Islet of Langerhans (tissue), 1 donor: ENCODE results near the gene MACROD1.

Experiments
- FAIRE-seq: peaks from one replicate; lab custom pipeline; 2011; peaks lifted over from hg19 to GRCh38; lab: Jason Lieb, UNC

The MACROD1 gene

GRCh38 chr11:64090806-64091516 lies 75.0 kb downstream of the MACROD1 start:
- FAIRE-seq, result no peak

- no peak for FAIRE-seq
Observed at GRCh38 chr11:64089915-64090805, 75.8 kb downstream of the MACROD1 start.

GRCh38 chr11:64089493-64089892 lies 76.4 kb downstream of the MACROD1 start:
- no peak for FAIRE-seq

DNA sequence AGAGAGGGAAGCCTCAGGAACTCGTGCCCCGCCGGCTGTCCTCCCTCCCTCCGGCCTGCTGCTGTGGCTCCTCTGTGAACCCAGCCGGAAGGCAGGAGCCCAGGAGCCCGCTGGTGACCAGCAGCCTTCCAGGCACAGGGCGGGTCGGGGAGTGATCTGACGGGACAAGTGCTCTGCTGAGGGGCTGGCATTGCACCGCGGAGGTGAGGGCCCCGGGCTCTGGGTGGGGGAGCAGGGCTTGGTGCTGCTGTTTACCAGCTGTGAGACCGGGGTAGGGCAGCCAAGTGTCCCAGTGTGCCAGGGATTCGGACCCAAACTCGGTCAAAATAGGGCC lies 76.9 kb downstream of the MACROD1 start:
- FAIRE-seq, result no peak

DNA sequence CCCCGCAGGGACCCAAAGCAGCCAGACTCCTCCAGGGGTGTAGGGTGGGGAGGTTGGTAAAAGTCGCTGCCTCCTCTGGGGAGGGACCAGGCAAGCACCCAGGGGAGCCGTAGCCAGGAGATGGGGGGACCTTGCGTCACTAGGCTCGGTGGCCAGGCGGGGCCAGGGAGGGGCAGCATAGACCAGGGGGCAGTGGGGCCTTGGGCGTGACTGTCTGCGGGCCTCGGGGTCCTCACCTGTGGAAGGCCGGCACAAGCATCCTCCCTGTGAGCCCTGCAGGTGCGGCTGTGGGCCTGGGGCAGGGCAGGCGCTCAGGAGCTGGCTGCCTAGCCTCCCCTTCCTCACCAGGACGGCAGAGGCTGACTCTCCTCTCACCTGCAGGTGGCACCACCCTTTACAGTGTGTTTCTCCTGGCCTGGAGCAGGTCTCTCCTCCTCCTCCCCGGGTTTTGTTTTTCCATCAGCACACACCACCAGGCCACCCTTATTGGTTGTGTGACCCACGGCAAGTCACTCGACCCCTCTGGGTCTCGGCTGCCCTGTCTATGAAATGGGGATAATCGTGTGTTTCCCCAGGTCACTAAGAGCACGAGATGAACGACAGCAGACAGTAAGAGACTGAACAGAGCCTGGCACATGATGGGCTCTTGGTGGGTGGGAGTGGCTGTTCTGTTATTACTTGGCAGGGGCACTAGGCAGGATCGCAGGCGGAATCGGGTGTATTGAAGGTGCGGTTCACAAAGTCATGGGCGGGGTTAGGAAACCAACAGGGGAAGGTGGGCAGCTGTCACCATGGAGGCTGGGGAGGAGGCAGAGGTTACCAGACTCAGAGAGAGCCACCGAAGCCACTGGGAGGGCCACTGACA lies 77.5 kb downstream of the MACROD1 start:
- no peak for FAIRE-seq

DNA sequence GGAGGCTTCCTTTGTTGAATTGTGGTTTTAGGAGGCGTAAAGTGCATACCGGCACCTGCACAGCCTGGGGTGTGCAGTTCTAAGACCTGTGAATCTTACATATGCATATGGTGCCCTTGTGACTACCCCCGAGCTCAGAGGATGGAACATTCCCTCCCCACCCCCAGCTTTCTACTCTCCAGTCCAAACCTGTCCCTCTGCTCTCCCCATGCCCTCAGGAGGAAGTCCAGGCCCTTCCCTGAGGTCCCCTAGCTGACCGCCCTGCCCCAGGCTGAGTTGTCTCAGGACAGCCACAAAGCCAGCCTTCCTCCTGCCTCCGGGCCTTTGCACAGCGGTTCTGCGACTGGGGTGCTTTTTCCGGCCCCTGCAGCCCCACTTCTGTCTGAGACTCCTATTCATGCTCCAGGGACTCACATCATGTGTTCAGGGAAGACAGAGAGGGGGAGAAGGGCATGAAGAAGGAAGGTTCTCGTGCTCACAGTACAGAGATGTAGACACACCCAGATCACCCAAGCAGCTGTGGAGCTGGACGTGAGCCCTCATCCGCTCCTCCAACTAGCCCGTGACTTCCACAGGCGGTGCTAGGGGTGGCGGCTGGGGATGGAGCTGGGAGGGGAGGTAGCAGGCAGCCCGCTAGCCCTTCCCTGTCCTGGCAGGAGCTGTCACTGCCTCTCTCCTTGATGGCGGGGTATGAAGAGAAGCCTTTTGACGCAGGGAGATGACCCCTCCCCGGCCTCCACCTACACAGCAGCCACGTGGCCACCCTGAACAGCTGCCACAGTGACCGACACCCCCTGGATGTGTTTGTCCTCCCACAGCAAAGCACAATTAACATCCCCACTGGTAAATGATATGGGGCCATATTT lies 79.4 kb downstream of the MACROD1 start:
- no peak for FAIRE-seq

GRCh38 chr11:64085906-64086257 lies 80.0 kb downstream of the MACROD1 start:
- FAIRE-seq, result no peak

DNA sequence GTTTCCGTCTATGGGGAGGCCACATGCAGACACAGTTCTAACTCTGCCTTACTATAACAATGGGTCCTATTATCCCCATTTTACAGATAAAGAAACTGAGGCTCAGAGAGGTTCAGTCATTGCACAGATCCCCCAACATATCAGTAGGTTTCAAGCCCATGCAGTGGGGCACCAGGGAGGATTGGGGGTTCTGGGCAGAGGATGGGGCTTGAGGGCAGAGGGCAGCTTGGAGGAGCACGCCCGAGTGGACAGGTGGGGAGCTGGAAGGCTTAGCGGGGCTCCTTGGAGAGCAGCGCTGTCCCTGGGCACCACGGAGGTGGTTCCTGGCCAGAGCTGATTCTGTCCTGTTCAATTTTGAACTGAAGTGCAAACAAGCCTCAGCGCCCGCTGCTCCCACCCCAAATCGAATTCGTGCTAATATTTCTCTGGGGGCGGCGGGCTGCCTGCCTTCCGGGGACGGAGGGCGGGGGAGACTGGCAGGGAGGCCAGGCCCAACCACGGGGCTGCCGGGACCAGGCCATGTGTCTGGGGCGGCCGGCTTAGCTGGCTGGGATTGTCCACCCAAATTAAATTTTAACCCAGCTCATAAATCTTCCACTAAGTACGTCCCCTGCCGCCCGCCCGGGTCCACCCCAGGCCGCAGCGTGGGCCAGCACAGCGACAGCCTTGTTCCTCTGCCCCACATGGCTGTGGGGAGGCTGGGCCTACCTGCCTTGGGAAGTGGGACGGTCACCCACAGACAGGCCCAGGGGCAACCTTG lies 80.8 kb downstream of the MACROD1 start:
- no peak for FAIRE-seq

GRCh38 chr11:64084146-64084950 lies 81.6 kb downstream of the MACROD1 start:
- FAIRE-seq, result no peak

DNA sequence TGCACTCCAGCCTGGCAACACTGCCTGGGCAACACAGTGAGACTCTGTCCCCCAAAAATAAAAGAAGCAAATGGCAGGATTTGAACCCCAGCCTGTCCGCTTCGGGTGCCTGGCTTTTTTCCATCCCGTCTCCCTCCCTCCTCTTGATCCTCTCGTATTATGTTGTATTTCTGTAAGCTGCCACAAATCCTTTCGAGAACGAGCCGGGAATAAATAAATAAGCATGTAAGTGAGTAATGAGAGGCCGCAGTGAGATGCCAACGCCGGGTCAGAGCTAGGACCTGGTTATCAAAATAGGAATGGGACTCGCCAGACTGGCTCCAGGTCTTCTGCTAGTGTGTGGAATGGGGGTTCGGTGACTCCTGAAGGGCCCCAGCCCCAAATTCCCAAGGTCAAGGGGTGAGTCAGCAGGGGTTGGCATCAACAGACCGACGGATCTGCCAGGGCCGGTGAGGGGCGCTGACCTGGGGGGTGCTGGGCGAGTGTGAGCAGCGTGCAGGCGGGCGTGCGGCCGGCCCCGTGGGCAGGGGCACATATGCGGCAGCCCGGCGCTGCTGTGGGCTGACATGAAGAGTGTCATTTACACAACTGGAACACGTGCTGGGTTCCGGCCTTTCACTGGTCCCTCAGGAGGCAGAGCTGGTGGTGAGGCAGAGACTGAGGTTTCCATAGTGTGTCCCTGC lies 82.4 kb downstream of the MACROD1 start:
- FAIRE-seq, result no peak

DNA sequence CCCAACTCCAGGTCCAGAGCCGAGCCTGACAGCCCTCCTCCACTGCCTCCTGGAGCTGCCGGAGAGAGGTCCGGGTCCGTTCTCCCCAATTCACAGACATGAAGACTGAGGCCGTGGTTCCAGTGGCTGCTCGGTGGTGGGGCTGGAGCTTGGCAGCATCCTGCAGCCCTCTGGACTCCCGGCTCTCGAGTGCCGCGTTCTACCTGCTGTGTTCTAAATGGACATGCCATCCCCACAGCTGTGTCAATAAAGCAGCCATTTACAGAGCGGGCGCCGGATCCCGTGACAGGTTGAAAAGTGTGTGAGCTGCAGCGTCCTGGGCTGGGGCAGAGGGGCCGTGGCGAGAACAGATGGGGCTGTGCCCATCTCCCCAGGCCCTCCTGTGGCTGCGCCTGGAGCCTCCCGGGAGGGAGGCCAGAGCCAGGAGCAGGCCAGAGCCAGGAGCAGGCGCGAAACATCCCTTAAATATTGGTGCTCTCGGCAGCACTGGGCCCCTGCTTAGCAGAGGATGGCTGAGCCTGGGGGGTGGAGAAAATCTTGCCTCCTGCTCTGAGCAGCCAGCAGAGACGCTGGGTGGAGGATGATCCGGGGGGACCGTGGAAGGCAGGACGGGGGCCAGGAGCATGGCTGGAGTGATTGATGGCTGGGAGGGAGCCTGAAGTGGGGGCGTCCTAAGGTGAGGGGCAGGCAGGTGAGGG lies 84.0 kb downstream of the MACROD1 start:
- FAIRE-seq, result no peak

DNA sequence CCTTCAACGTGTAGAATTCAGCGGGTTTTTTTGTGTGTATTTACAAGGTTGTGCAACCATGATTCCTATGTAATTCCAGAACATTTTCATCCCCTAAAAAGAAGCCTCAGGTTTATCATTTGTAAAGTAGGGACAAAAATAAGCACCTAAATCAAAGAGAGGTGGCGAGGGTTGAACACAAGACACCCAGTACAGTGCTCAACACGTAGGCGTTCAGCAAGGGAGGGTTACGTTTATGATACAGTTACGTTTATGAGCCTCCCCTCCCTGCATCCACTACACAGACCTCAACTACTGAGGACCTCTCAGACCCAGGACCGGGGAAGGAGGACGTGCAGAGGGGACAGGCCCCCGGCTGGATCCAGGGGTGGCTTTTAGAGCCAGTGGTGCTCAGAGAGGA lies 85.5 kb downstream of the MACROD1 start:
- FAIRE-seq, result no peak

GRCh38 chr11:64078905-64079304 lies 87.0 kb downstream of the MACROD1 start:
- FAIRE-seq, result no peak

- no peak for FAIRE-seq
Observed at GRCh38 chr11:64078284-64078683, 87.6 kb downstream of the MACROD1 start.

- no peak for FAIRE-seq
Observed at GRCh38 chr11:64077607-64078006, 88.3 kb downstream of the MACROD1 start.

DNA sequence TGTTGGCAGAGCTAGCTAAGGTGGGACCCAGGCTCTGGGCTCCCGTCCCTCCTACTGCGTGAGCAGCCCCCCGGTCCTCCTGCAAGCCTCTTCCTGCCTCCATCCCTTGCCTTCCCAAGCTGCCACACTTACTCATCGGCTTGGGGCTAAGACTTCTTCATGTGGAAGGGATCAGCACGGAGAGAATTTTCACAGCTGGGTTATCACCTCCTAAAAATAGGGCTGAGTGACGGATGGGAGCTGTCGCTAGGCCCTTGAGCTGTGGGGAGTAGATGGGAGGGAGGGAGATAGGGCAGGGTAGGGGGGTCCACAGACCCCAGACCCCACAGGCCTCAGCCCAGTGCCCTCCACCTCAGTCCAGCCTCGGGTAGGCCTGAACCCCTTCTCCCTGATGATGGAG lies 89.2 kb downstream of the MACROD1 start:
- FAIRE-seq, result no peak

GRCh38 chr11:64074239-64074638 lies 91.7 kb downstream of the MACROD1 start:
- no peak for FAIRE-seq

DNA sequence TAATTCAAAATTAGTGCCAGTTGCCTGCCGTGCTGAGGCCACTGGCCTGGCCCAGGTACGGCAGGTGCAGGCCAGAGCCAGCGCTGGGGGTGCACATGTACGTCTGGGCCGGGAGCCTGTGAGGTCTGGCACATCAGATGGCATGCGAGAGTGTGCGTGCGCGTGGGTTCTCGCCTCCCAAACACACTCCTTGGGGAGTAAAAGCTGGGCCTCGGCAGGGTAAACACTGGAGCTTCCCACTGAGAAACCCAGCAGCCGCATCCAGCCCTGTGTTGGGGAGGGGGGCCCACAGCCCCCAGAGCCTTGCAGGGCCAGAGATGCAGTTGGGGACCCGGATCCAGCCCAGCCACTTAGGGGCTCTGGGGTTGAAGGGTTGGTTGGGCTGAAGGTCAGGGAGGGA lies 92.4 kb downstream of the MACROD1 start:
- FAIRE-seq, result no peak

DNA sequence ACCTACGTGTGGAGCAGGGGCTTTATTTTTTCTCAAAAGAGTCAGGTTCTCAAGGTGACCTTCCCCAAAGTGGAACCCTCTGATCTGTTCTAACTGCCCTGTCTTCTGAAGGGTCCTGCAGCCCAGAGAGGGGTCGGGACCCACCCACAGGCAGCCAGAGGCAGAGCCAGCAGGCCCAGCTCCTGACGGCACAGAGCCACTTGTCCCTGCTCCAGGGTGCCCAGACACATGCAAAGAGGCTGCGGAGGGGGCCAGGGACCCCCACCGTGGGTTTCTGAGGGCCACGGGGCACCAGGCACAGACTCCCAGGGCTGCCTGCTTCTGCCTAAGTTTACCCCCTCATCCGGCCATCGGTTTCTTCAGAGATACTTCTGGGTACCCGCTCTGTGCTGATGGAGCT lies 93.0 kb downstream of the MACROD1 start:
- FAIRE-seq, result no peak
